Fibroblast of lung (primary cell): ENCODE results near the gene CAPN14. TPM values are rescaled to one million over a fixed set of nuclear protein-coding genes. Genes with fewer than 3 reads are reported as not detected.
A peak's percentile ranks its signal among the peaks of the same experiment; 100 is the strongest.

Experiments used
- DNase-seq, 2 donors: peaks; one replicate each; pipeline versions ENCODE4 v3.0.0 to v3.0.0-alpha.2; 2010; ENCODE audit warnings: low read depth in 2 of 2
- H2AFZ ChIP-seq: 2 replicates; pipeline ENCODE4 v1.5.1; 2012; ENCODE audit warnings: low read length, control low read depth, inconsistent platforms
- H3K27ac ChIP-seq: 2 replicates; pipeline ENCODE4 v1.5.1; 2011; ENCODE audit warnings: low read length, control low read depth; ENCODE audit not compliant: insufficient read depth
- H3K27me3 ChIP-seq: 2 replicates; pipeline ENCODE4 v1.5.1; 2011; ENCODE audit warnings: mild to moderate bottlenecking, low read length; ENCODE audit not compliant: control insufficient read depth, insufficient read depth
- H3K36me3 ChIP-seq: 2 replicates; pipeline ENCODE4 v1.5.1; 2011; ENCODE audit warnings: low read length; ENCODE audit not compliant: control insufficient read depth, insufficient read depth
- H3K4me1 ChIP-seq: 2 replicates; pipeline ENCODE4 v1.5.1; 2011; ENCODE audit warnings: low read length; ENCODE audit not compliant: control insufficient read depth, insufficient read depth; ENCODE audit errors: extremely low read depth
- H3K4me2 ChIP-seq: 2 replicates; pipeline ENCODE4 v1.5.1; 2011; ENCODE audit warnings: low read length, control low read depth; ENCODE audit not compliant: insufficient read depth; ENCODE audit errors: extremely low read depth
- H3K4me3 ChIP-seq, 4 experiments: fragments of 200-600 bp in 1 of 4; sonication (generic) in 1 of 4; replicated peaks in 1 of 4; 2 replicates each; pipeline ENCODE4 v1.5.1; 2011 to 2016; ENCODE audit warnings: low read length in 4 of 4, low read depth in 3 of 4, mild to moderate bottlenecking in 3 of 4, control low read depth in 2 of 4, inconsistent platforms in 1 of 4, mixed read lengths in 1 of 4; ENCODE audit not compliant: insufficient read depth in 1 of 4; ENCODE audit errors: control extremely low read depth in 1 of 4
- H3K79me2 ChIP-seq: 2 replicates; pipeline ENCODE4 v1.5.1; 2012; ENCODE audit warnings: mild to moderate bottlenecking, low read length, inconsistent platforms; ENCODE audit not compliant: control insufficient read depth, insufficient read depth
- H3K9ac ChIP-seq: 2 replicates; pipeline ENCODE4 v1.5.1; 2011; ENCODE audit warnings: mild to moderate bottlenecking, low read length, control low read depth; ENCODE audit not compliant: insufficient read depth
- H3K9me3 ChIP-seq: 2 replicates; pipeline ENCODE4 v1.5.1; 2012; ENCODE audit warnings: low read depth, low read length; ENCODE audit not compliant: control insufficient read depth, insufficient read depth
- H4K20me1 ChIP-seq: 2 replicates; pipeline ENCODE4 v1.5.1; 2011; ENCODE audit warnings: low read length; ENCODE audit not compliant: control insufficient read depth, insufficient read depth; ENCODE audit errors: extremely low read depth
- CTCF ChIP-seq, 2 donors: IDR thresholded peaks in 1 of 2; conservative IDR thresholded peaks in 1 of 2; 1 replicate in 1 of 2; 2 replicates in 1 of 2; pipeline ENCODE4 v1.5.1; 2011 to 2012; ENCODE audit warnings: low read length in 2 of 2, control low read depth in 1 of 2, inconsistent platforms in 1 of 2, low read depth in 1 of 2, mild to moderate bottlenecking in 1 of 2
- EZH2 ChIP-seq: IDR thresholded peaks from 2 replicates; pipeline ENCODE4 v1.5.1; 2012; ENCODE audit warnings: low read length, control low read depth, mild to moderate bottlenecking; ENCODE audit errors: missing control alignments
- polyA plus RNA-seq, 2 donors: library from polyadenylated mRNA; depleted of rRNA in 1 of 2; stranded (reverse) in 1 of 2; unstranded in 1 of 2; fragments of >200 nt; gene quantifications; 2 replicates each; pipeline ENCODE4 v1.2.1, GENCODE V29; 2011 to 2012; ENCODE audit warnings: missing spikeins in 1 of 2
- total RNA-seq: library from RNA; depleted of rRNA; stranded (reverse); fragments of >200 nt; gene quantifications from 2 replicates; pipeline ENCODE4 v1.2.1, GENCODE V29; 2014

Gene CAPN14
- total and polyA plus RNA-seq, 2 donors (not counting 1 experiment from before 2014, with no cell fraction given): 0.05 to 0.17 TPM

- Histone ChIP-seq H3K4me3 (no peak overlapping the region), H3K4me1 (peaks cover 16% of the 10 kb centered on the region), H3K9me3 (no peaks in the 10 kb centered on the region), H3K79me2 (no peaks in the 10 kb centered on the region), H3K36me3 (no peaks in the 10 kb centered on the region), H3K27ac (no peak overlapping the region), H3K4me2 (no peak overlapping the region), H2AFZ (no peak overlapping the region), H3K27me3 (no peaks in the 10 kb centered on the region), H3K9ac (no peak overlapping the region), H4K20me1 (no peaks in the 10 kb centered on the region)
- TF ChIP-seq EZH2 (no peak), CTCF (conservative IDR thresholded peaks at IDR 0.05 in 1 of 2, IDR thresholded peaks at IDR 0.05 in 1 of 2; ENCODE audit: low read depth in 1 of 2, low read length in 2 of 2) (no peak)
- no peak for DNase-seq
These were observed 25.7 kb upstream of the CAPN14 start for GRCh38 chr2:31243053-31243452.

DNA sequence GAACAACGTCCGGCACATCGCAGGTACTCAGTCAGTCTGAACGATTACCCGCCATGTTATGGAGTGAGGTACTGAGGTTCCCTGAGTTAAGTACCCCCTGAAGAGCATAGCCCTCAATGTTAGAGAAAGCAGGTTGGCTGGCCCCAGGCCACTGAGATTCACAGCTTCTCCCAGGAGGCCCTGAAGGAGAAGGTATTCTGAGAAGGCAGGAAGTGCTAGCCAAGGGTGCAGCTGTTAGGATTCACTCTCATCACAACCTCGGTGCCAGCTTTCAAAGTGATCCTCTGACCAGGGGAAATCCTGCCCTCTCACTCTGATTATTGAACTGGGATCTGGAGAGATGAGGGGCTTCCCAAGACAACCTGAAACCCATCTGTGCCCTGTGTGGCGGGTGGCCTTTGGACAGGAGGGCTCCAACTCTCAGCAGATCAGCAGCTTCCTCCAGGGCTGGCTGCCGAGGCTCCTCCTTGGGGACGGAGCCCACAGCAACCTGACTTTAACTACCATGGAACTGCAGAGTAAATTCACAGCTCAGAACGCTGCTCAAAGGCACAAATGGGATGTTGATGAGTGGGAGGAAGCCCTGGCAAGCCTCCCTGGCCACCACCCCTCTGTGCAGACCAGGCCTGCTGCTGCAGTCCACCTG is 24.4 kb upstream of the CAPN14 start:
- no peaks in the 10 kb centered on the region for H3K79me2 ChIP-seq
- H3K9me3 ChIP-seq: no peaks in the 10 kb centered on the region
- TF ChIP-seq CTCF (conservative IDR thresholded peaks at IDR 0.05 in 1 of 2, IDR thresholded peaks at IDR 0.05 in 1 of 2; ENCODE audit: low read depth in 1 of 2, low read length in 2 of 2) (no peak), EZH2 (no peak)
- no peak for DNase-seq
- no peak overlapping the region for H3K4me2 ChIP-seq
- H3K36me3 ChIP-seq: peaks cover 3% of the 10 kb centered on the region
- H3K4me3 ChIP-seq: no peak overlapping the region
- no peak overlapping the region for H3K9ac ChIP-seq
- no peak overlapping the region for H3K27ac ChIP-seq
- peaks cover 16% of the 10 kb centered on the region for H3K4me1 ChIP-seq
- H3K27me3 ChIP-seq: no peaks in the 10 kb centered on the region
- no peaks in the 10 kb centered on the region for H4K20me1 ChIP-seq
- no peak overlapping the region for H2AFZ ChIP-seq

DNA sequence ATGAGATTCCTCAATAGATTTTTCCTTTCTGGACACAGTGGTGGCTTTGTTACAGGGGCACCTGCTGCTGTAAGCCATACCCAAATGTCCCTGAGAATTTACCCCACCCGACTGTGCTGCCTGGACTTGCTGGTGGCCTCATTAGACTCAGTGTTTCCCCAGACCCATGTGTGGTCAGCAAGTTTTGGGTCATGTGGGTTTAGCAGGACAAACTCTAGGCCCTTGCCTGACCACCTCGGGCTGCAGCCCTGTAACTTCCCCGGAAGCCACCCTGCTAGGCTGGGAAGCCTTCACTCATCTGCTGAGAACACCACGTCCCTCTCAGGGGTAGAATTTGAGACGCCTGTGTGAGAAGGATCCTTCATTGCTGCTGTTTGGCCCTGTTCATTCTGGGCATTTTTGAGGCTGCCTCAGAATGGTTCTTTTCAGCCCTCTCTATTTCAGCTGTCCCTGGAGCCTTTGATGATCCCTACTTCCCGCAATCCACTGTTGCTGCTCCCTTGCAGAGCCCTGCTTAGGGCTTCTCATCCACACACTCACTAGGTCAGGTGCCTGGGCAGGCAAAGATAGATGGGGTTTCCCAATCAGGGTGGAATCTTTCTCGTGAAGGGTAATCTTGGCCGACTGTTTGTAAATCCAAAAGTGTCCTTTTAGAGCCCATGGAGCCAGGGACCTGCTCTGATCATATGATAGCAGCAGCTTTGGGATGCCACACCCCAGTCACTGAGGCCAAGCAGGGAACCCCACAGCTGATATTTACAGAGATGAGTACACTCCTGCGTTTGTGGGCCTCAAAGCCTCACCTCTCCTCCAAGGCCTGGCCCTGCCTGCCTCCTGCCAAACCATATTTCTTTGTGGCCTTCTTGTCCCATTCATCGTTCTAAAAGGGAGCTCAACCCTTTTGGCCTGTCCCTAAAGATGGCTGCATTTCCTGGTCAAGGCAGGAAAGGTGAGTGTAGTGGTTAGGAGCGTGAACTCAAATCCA is 23.4 kb upstream of the CAPN14 start:
- Histone ChIP-seq H3K9me3 (no peaks in the 10 kb centered on the region), H3K36me3 (peaks cover 3% of the 10 kb centered on the region), H4K20me1 (no peaks in the 10 kb centered on the region), H3K4me3 (no peak overlapping the region), H3K27ac (peak overlapping the region; percentile 55), H2AFZ (no peak overlapping the region), H3K4me1 (peaks cover 14% of the 10 kb centered on the region), H3K27me3 (no peaks in the 10 kb centered on the region), H3K79me2 (no peaks in the 10 kb centered on the region), H3K9ac (no peak overlapping the region), H3K4me2 (no peak overlapping the region)
- no peak for TF ChIP-seq EZH2
- no peak for TF ChIP-seq CTCF (conservative IDR thresholded peaks at IDR 0.05 in 1 of 2, IDR thresholded peaks at IDR 0.05 in 1 of 2; ENCODE audit: low read depth in 1 of 2, low read length in 2 of 2)
- DNase-seq: no peak
